NCI-H345 (cell line): Measurements from ENCODE around the gene ZNF789.
"Not testable (repeated sequence)": the region's sequence is repeated elsewhere in the genome, so short reads cannot be mapped to it uniquely, and the experiment has no call there.

Source experiments
- DNase-seq: peaks from one replicate; lab custom pipeline; 2025; lab: John Stamatoyannopoulos, UW

Gene ZNF789

GRCh38 chr7:99472561-99473314 lies at the start of gene ZNF789:
Gene ZNF789, plus strand, starts transcription at chr7:99472890. Its CDS starts 3,567 bp downstream, at chr7:99476457.
- DNase-seq = peak; percentile 97

GRCh38 chr7:99424932-99425730 lies 47.6 kb upstream of the ZNF789 start:
- DNase-seq = no peak

GRCh38 chr7:99428972-99429566 lies 43.6 kb upstream of the ZNF789 start:
- DNase-seq = peak; percentile 5

GRCh38 chr7:99429756-99430155 lies 42.9 kb upstream of the ZNF789 start:
- no peak for DNase-seq

- not testable (repeated sequence) for DNase-seq
Measured at GRCh38 chr7:99431756-99432540, 40.7 kb upstream of the ZNF789 start.

GRCh38 chr7:99433158-99433557 lies 39.5 kb upstream of the ZNF789 start:
- DNase-seq = no peak

- no peak for DNase-seq
Measured at GRCh38 chr7:99437946-99438572, 34.6 kb upstream of the ZNF789 start.

- peak; percentile 93 for DNase-seq
Measured at GRCh38 chr7:99438573-99439480, 33.9 kb upstream of the ZNF789 start, which contains the start of the genes CPSF4 and PTCD1. Gene CPSF4, plus strand, starts transcription at chr7:99438943. Its CDS starts 140 bp downstream, at chr7:99439083. Gene PTCD1, minus strand, starts transcription at chr7:99438798. Its CDS starts 3,556 bp downstream, at chr7:99435242.

GRCh38 chr7:99440195-99440594 lies 32.5 kb upstream of the ZNF789 start:
- no peak for DNase-seq

GRCh38 chr7:99446096-99446495 lies 26.6 kb upstream of the ZNF789 start:
- DNase-seq = no peak

GRCh38 chr7:99447943-99448342 lies 24.7 kb upstream of the ZNF789 start:
- DNase-seq = no peak

- no peak for DNase-seq
Measured at GRCh38 chr7:99448855-99449254, 23.8 kb upstream of the ZNF789 start.

- no peak for DNase-seq
Measured at GRCh38 chr7:99449326-99449725, 23.4 kb upstream of the ZNF789 start.

- DNase-seq = no peak
Measured at GRCh38 chr7:99451936-99452335, 20.8 kb upstream of the ZNF789 start.

- DNase-seq = no peak
Measured at GRCh38 chr7:99452541-99452940, 20.1 kb upstream of the ZNF789 start.

GRCh38 chr7:99453105-99453504 lies 19.6 kb upstream of the ZNF789 start:
- no peak for DNase-seq

- DNase-seq = no peak
Measured at GRCh38 chr7:99455874-99456273, 16.8 kb upstream of the ZNF789 start.

- DNase-seq = no peak
Measured at GRCh38 chr7:99456288-99456687, 16.4 kb upstream of the ZNF789 start.

GRCh38 chr7:99457050-99457649 lies 15.5 kb upstream of the ZNF789 start:
- no peak for DNase-seq
